Adipocyte (in vitro differentiated cells): Measurements from ENCODE around the gene CLDN1.
A peak's percentile ranks its signal among the peaks of the same experiment; 100 is the strongest.

ENCODE experiments used
- DNase-seq: peaks from one replicate; pipeline ENCODE4 v3.0.0-alpha.2; 2015; ENCODE audit warnings: low read depth
- H3K27me3 ChIP-seq: replicated peaks from 2 replicates; pipeline ENCODE4 v1.7.0; 2013; ENCODE audit warnings: mild to moderate bottlenecking, low read length, moderate library complexity; ENCODE audit not compliant: control insufficient read depth, insufficient read depth
- H3K36me3 ChIP-seq: 2 replicates; pipeline ENCODE4 v1.7.0; 2013; ENCODE audit warnings: low read length, mild to moderate bottlenecking, moderate library complexity; ENCODE audit not compliant: control insufficient read depth, insufficient read depth, severe bottlenecking
- H3K4me1 ChIP-seq: 2 replicates; pipeline ENCODE4 v1.7.0; 2013; ENCODE audit warnings: mild to moderate bottlenecking, low read length, moderate library complexity; ENCODE audit not compliant: control insufficient read depth, insufficient read depth
- H3K4me3 ChIP-seq: 2 replicates; pipeline ENCODE4 v1.7.0; 2013; ENCODE audit warnings: mild to moderate bottlenecking, low read length, moderate library complexity
- H3K9ac ChIP-seq: 2 replicates; pipeline ENCODE4 v1.7.0; 2013; ENCODE audit warnings: mild to moderate bottlenecking, low read length, moderate library complexity
- H3K9me3 ChIP-seq: 2 replicates; pipeline ENCODE4 v1.7.0; 2013; ENCODE audit warnings: mild to moderate bottlenecking, low read length, moderate library complexity; ENCODE audit not compliant: control insufficient read depth

Gene CLDN1

DNA sequence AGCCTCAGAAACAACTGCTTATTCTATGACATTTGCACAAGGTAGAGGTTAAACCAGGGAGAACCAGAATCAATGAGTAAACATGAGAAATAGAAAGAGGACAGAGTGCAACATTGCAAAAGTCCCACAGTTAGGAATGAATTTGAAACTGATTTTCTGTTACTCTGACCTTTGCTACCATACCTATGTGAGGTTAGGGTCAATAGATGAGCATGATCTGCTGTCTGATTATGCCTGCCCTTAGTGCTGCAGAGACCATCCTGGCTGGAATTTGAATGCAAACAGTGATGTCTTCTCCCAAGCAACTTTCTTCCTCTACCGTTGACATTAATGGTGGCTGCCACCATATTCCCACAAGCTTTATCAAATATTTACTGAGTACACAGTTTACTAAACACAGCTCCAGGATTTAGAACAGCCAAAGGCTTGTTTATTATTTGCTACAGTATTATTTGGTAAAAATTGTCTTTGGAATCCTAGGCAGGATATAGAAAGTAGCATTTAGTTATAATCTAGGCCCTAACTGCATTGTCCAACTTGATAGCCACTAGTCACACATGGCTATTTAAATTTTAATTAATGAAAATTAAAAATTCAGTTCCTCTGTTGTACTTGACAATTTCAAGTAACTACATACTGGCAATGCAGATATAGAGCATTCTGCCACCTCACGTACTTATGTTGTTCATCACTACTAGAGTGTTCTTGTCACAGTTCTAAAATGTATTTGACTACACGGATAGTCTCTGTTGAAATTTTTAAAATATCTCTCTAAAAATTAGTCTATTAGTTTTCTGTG is 8.9 kb upstream of the CLDN1 start:
- no peak overlapping the region for H3K9ac ChIP-seq
- H3K36me3 ChIP-seq: no peaks in the 10 kb centered on the region
- H3K4me3 ChIP-seq: no peak overlapping the region
- peaks cover 10% of the 10 kb centered on the region for H3K4me1 ChIP-seq
- no peak for DNase-seq
- no peaks in the 10 kb centered on the region for H3K27me3 ChIP-seq
- H3K9me3 ChIP-seq: no peaks in the 10 kb centered on the region

DNA sequence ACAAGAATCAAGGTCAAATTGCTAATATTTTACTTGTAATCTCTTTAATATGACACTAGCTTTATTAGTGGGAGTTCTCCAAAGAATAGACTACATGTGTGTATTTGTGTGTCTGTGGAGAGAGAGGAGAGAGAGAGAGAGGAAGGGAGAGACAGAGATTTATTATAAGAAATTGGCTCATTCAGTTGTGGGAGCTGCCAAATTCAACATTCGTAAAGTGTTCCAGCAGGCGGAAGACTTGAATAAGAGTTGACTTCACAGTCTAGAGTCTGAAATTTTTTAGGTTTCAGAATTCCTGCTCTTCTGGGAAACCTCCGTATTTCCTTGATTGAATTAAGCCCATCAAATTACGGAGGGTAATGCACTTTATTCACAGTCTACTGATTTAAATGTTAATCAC is 4.7 kb upstream of the CLDN1 start:
- Histone ChIP-seq H3K9me3 (no peaks in the 10 kb centered on the region), H3K36me3 (no peaks in the 10 kb centered on the region), H3K27me3 (peaks cover 2% of the 10 kb centered on the region), H3K4me1 (peaks cover 15% of the 10 kb centered on the region), H3K9ac (no peak overlapping the region), H3K4me3 (no peak overlapping the region)
- DNase-seq: no peak

DNA sequence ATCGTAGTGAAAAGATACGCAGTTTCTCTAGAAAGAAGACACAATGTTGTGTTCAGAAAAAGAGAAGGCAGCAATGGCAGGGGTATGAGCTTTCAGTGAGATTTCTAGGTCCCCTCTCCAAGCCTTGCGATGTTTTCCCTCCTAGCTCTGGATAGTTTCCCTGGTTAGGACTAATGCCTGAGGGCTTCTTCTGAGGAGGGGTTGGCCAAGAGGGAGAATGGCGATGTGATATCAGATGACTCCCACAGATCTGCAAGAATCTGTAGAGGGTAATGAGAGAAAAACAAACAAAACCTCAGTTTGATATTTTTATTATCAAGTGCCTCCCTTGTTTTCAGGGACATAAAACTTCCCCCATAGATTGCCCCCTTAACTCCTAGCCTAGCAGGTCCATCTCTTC is 4.1 kb upstream of the CLDN1 start:
- no peak overlapping the region for H3K9ac ChIP-seq
- H3K36me3 ChIP-seq: no peaks in the 10 kb centered on the region
- DNase-seq: peak; percentile 24
- H3K27me3 ChIP-seq: peaks cover 7% of the 10 kb centered on the region
- H3K4me3 ChIP-seq: no peak overlapping the region
- peaks cover 18% of the 10 kb centered on the region for H3K4me1 ChIP-seq
- H3K9me3 ChIP-seq: no peaks in the 10 kb centered on the region

DNA sequence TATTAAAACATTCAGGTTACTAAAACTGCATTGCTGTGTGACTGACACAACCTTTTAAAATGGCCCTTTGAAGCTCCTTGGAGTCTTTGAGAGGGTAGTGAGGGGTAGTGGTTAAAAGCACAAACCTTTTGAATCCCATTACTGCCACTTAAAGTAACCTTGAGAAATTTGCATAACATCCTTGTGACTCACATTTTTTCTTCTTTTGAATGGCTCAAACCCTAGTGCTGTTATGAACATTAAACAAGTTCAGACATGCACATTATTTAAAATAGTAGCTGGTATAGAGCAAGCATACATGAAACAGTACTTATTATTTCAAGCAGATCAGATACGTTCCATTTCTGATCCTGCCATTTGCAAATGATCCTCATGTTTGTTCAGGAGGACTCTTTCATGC is 3.7 kb upstream of the CLDN1 start:
- no peak overlapping the region for H3K9ac ChIP-seq
- H3K4me1 ChIP-seq: peaks cover 18% of the 10 kb centered on the region
- DNase-seq: peak; percentile 33
- no peaks in the 10 kb centered on the region for H3K9me3 ChIP-seq
- no peak overlapping the region for H3K4me3 ChIP-seq
- peaks cover 12% of the 10 kb centered on the region for H3K27me3 ChIP-seq
- H3K36me3 ChIP-seq: no peaks in the 10 kb centered on the region

DNA sequence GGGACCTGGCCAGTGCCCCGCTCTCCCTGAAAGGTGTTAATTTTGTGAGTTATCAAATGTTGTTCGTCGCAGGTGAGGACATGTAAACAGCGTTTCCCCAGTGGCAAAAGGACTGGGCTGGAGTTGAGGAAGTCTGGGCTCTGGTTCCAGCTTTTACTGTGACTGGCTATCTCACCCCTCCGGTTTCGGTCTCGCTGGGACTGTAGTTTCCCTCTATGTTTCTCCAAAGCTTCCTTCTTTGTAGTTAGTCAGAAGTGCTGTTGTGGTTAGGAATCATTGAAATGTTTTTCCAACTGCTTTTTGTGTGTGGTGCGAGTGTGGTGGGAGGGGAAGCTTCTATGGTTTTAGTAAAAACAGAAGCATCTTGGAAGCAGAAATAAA is 990 bp upstream of the CLDN1 start:
- H3K4me1 ChIP-seq: peaks cover 18% of the 10 kb centered on the region
- no peak overlapping the region for H3K9ac ChIP-seq
- DNase-seq: no peak
- H3K27me3 ChIP-seq: peaks cover 12% of the 10 kb centered on the region
- H3K9me3 ChIP-seq: no peaks in the 10 kb centered on the region
- no peaks in the 10 kb centered on the region for H3K36me3 ChIP-seq
- H3K4me3 ChIP-seq: no peak overlapping the region

DNA sequence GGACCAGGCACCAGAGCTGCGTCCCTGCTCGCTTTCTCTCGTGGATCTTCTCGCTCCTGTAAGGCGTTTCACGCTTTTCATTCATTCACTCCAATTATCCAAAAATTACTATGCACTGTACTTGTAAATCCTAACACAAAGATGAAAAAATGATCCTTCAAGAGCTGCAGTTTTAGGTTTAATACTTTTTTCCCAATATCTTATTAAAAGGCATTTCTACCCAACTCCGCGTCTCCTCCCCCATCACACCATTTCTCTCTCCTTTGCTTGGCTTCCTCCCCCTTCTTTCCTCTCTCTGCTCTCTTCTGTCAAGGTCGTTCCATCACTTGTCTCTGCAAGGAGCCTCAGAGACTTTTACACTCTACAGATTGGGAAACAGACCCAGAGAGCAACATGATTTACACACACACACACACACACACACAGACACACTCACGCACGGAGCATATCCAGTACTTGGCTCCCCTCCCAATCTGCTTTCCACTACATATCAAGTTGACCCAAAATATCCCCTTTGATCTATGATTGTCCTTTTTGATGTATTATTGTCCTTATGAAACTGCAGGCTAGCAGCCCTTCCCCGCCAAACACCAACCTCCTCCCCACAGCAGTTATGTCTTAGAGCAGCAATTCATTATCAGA is 479 bp upstream of the CLDN1 start:
- Histone ChIP-seq H3K36me3 (no peaks in the 10 kb centered on the region), H3K9me3 (no peaks in the 10 kb centered on the region), H3K4me3 (peak overlapping the region; percentile 77), H3K27me3 (peaks cover 12% of the 10 kb centered on the region), H3K9ac (no peak overlapping the region), H3K4me1 (peaks cover 18% of the 10 kb centered on the region)
- no peak for DNase-seq

DNA sequence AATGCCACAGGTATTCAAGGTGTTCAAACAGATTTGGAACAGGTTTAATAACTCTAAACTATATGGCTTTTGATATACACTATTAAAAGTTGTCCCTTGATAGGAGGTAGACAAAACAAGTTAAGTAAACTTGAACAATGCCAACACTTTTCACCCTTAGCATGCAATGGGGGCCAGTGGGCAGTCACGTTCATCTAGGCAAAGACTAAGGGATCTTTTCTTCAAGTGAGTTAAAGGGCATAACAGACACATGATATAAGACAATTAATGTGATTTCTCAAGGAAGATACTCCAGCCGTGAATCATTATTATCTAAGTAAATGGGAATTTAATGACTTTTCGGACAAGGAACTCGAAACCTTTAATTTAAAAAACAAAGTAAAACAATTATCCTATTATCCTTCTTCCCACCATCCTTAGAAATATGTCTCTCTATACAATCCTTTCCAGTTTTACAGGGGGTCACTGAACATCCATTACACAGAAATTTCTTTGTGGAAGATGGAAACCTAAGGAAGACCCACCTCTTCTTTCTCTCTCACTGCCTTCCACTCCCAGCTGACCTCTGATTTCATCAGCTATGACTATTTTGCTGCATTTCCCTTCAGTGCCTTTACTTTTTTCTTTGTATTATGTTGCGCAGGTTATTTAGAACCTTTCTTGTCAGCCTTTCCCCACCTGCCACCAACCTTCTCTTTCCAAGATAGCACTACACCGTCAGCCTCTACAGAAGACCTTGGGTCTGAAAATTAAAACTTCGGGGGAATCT is 1.5 kb downstream of the CLDN1 start:
- no peak overlapping the region for H3K4me3 ChIP-seq

DNA sequence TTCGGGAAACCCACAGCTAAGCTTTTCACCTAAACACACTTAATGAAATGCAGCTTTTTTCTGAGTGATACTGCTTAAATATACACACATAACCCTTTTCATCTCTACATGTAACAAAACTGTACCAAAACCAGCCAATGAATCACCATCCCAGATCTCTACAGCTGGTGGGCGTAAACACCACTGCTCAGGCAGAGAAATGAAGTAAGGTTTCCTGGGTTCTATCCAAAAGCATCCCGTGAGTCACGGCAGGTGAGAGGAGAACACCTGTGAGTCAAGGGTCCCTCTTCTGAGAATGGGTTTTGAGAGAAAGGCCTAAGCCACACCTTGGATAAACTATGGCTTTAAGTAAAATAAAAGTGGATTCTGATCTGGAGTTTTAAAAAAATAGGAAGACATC is 2.6 kb downstream of the CLDN1 start:
- no peak for DNase-seq
- Histone ChIP-seq H3K9me3 (no peaks in the 10 kb centered on the region), H3K27me3 (peaks cover 12% of the 10 kb centered on the region), H3K4me3 (no peak overlapping the region), H3K9ac (no peak overlapping the region), H3K36me3 (no peaks in the 10 kb centered on the region), H3K4me1 (peaks cover 6% of the 10 kb centered on the region)

More for the DNA sequence above, 1.5 kb downstream of the CLDN1 start:
- no peak overlapping the region for H3K9ac ChIP-seq
- no peaks in the 10 kb centered on the region for H3K36me3 ChIP-seq
- DNase-seq: no peak
- H3K27me3 ChIP-seq: peaks cover 12% of the 10 kb centered on the region
- H3K9me3 ChIP-seq: no peaks in the 10 kb centered on the region
- H3K4me1 ChIP-seq: peaks cover 6% of the 10 kb centered on the region

DNA sequence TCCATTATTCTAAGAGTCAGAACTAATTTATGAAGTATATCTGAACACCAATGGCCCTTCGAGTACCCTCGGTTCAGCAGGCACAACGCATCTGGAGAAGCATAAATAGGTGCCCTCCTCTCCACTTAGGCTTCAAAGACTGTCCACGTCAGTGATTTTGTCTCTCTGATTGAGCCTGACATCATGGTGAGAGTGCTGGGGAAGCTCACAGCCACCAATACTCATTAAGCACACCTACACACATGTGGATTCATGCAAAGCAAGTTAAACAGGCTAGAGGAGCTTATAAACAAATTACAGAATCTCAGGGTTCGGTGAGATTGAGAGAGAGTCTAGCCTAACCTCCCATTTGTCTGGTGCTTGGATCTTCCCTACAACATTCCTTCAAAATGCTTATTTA is 3.6 kb downstream of the CLDN1 start:
- H3K27me3 ChIP-seq: peaks cover 12% of the 10 kb centered on the region
- H3K4me1 ChIP-seq: peaks cover 6% of the 10 kb centered on the region
- no peak overlapping the region for H3K4me3 ChIP-seq
- DNase-seq: no peak
- no peaks in the 10 kb centered on the region for H3K9me3 ChIP-seq
- no peak overlapping the region for H3K9ac ChIP-seq
- H3K36me3 ChIP-seq: no peaks in the 10 kb centered on the region

DNA sequence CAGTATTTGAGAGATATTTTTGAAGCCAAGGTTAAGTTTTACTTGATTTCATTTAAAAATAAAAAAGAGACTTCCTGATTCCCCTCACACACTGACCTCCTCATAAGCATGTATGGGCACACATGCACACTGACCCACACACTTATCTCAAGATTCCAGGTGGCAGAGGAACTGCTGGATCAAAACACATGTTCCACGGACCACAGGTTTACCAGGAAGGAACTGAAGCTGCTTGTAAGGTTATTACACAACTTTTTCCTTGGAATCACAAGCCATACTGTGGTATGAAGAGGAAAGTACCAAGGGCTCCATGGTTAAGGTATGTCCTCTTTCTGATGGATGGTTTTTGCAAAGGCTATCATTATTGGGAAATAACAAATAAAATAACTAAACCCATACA is 7.5 kb downstream of the CLDN1 start:
- DNase-seq: no peak

DNA sequence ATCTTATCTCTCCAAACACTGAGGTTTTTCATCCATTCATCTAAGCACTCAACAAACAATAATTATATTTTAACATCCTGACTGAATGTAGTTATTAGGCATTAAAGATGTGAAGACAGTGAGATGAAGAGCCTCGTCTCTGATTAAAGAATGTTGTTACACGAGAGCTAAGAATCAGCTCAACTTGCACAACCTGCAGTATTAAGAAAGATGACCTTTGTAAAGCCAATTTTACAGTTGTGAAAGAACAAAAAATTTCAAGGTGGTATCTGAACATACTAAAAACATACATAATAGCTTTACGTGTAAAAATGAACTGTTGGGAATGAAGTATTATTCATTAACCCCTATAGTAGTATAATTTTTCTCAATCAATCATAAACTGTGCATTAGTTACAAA is 12.8 kb downstream of the CLDN1 start:
- Histone ChIP-seq H3K4me1 (peaks cover 12% of the 10 kb centered on the region), H3K9ac (no peak overlapping the region), H3K27me3 (no peaks in the 10 kb centered on the region), H3K9me3 (no peaks in the 10 kb centered on the region), H3K4me3 (no peak overlapping the region), H3K36me3 (no peaks in the 10 kb centered on the region)
- no peak for DNase-seq

More for the DNA sequence above, 7.5 kb downstream of the CLDN1 start:
- no peak overlapping the region for H3K9ac ChIP-seq
- H3K9me3 ChIP-seq: no peaks in the 10 kb centered on the region
- no peaks in the 10 kb centered on the region for H3K36me3 ChIP-seq
- no peaks in the 10 kb centered on the region for H3K4me1 ChIP-seq
- no peaks in the 10 kb centered on the region for H3K27me3 ChIP-seq
- H3K4me3 ChIP-seq: no peak overlapping the region
